ENCODE data around the gene STAC2.

Gene STAC2

GRCh38 chr17:39187152-39187830 lies 38.5 kb downstream of the STAC2 start:
- DNase-seq (ENCODE audit: low spot score): no peak
- no peak for TF ChIP-seq CTCF (IDR thresholded peaks at IDR 0.05; ENCODE audit: extremely low read depth, insufficient read depth, missing control alignments)
- in situ Hi-C loops (cut with MboI; ENCODE audit: low pct_unique_long_range_greater_than_20kb, low sequenced_read_pairs, unreplicated experiment): no loop called here

- in situ Hi-C loops (cut with MboI; ENCODE audit: low pct_unique_long_range_greater_than_20kb, low sequenced_read_pairs, unreplicated experiment): no loop called here
- no peak for DNase-seq (ENCODE audit: low spot score)
- TF ChIP-seq CTCF (IDR thresholded peaks at IDR 0.05; ENCODE audit: extremely low read depth, insufficient read depth, missing control alignments): no peak
Observed at GRCh38 chr17:39186481-39187002, 39.2 kb downstream of the STAC2 start.

- TF ChIP-seq CTCF (IDR thresholded peaks at IDR 0.05; ENCODE audit: extremely low read depth, insufficient read depth, missing control alignments): no peak
- DNase-seq (ENCODE audit: low spot score): no peak
- in situ Hi-C loops (cut with MboI; ENCODE audit: low pct_unique_long_range_greater_than_20kb, low sequenced_read_pairs, unreplicated experiment): no loop called here
Observed at GRCh38 chr17:39183720-39184119, 42.0 kb downstream of the STAC2 start.

- no peak for DNase-seq (ENCODE audit: low spot score)
- no peak for TF ChIP-seq CTCF (IDR thresholded peaks at IDR 0.05; ENCODE audit: extremely low read depth, insufficient read depth, missing control alignments)
- in situ Hi-C loops (cut with MboI; ENCODE audit: low pct_unique_long_range_greater_than_20kb, low sequenced_read_pairs, unreplicated experiment): no loop called here
Observed at GRCh38 chr17:39183045-39183444, 42.7 kb downstream of the STAC2 start.

GRCh38 chr17:39181303-39181702 lies 44.4 kb downstream of the STAC2 start:
- in situ Hi-C loops (cut with MboI; ENCODE audit: low pct_unique_long_range_greater_than_20kb, low sequenced_read_pairs, unreplicated experiment): no loop called here
- no peak for DNase-seq (ENCODE audit: low spot score)
- no peak for TF ChIP-seq CTCF (IDR thresholded peaks at IDR 0.05; ENCODE audit: extremely low read depth, insufficient read depth, missing control alignments)

- TF ChIP-seq CTCF (IDR thresholded peaks at IDR 0.05; ENCODE audit: extremely low read depth, insufficient read depth, missing control alignments): no peak
- in situ Hi-C loops (cut with MboI; ENCODE audit: low pct_unique_long_range_greater_than_20kb, low sequenced_read_pairs, unreplicated experiment): no loop called here
- DNase-seq (ENCODE audit: low spot score): no peak
Observed at GRCh38 chr17:39178536-39178935, 47.2 kb downstream of the STAC2 start.

Data from GM13977 (cell line).